Brain microvascular endothelial cell (primary cell): ENCODE measurements around the gene RFT1.

Experiments used
- DNase-seq: peaks from one replicate; pipeline ENCODE4 v3.0.0-alpha.2; 2020
- H3K27ac ChIP-seq: fragments of 250-450 bp; sonication (Bioruptor Pico); 2 replicates; pipeline ENCODE4 v1.5.1; 2020; ENCODE audit warnings: mild to moderate bottlenecking, moderate library complexity
- H3K27me3 ChIP-seq: fragments of 250-450 bp; sonication (Bioruptor Pico); replicated peaks from 2 replicates; pipeline ENCODE4 v1.5.1; 2020; ENCODE audit warnings: mild to moderate bottlenecking
- H3K36me3 ChIP-seq: fragments of 250-450 bp; sonication (Bioruptor Pico); replicated peaks from 2 replicates; pipeline ENCODE4 v1.5.1; 2020; ENCODE audit warnings: mild to moderate bottlenecking
- H3K4me3 ChIP-seq: 2 replicates; pipeline ENCODE4 v1.5.1; 2011; ENCODE audit warnings: low read depth, mild to moderate bottlenecking, control low read depth, low read length, moderate library complexity
- in situ Hi-C: cut with HindIII; loops from 2 replicates; pipeline ENCODE4 v1.10.0; 2017; ENCODE audit warnings: low sequenced_read_pairs, low pct_ligation_motif_present
- TF ChIP-seq, protein P1 (sequence below): IDR thresholded peaks from 2 replicates; pipeline ENCODE4 v1.5.1; 2011; ENCODE audit warnings: low read depth, mild to moderate bottlenecking, moderate library complexity, low read length, control low read depth, inconsistent platforms; ENCODE audit errors: missing control alignments

RFT1 gene, protein sequence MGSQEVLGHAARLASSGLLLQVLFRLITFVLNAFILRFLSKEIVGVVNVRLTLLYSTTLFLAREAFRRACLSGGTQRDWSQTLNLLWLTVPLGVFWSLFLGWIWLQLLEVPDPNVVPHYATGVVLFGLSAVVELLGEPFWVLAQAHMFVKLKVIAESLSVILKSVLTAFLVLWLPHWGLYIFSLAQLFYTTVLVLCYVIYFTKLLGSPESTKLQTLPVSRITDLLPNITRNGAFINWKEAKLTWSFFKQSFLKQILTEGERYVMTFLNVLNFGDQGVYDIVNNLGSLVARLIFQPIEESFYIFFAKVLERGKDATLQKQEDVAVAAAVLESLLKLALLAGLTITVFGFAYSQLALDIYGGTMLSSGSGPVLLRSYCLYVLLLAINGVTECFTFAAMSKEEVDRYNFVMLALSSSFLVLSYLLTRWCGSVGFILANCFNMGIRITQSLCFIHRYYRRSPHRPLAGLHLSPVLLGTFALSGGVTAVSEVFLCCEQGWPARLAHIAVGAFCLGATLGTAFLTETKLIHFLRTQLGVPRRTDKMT

DNA sequence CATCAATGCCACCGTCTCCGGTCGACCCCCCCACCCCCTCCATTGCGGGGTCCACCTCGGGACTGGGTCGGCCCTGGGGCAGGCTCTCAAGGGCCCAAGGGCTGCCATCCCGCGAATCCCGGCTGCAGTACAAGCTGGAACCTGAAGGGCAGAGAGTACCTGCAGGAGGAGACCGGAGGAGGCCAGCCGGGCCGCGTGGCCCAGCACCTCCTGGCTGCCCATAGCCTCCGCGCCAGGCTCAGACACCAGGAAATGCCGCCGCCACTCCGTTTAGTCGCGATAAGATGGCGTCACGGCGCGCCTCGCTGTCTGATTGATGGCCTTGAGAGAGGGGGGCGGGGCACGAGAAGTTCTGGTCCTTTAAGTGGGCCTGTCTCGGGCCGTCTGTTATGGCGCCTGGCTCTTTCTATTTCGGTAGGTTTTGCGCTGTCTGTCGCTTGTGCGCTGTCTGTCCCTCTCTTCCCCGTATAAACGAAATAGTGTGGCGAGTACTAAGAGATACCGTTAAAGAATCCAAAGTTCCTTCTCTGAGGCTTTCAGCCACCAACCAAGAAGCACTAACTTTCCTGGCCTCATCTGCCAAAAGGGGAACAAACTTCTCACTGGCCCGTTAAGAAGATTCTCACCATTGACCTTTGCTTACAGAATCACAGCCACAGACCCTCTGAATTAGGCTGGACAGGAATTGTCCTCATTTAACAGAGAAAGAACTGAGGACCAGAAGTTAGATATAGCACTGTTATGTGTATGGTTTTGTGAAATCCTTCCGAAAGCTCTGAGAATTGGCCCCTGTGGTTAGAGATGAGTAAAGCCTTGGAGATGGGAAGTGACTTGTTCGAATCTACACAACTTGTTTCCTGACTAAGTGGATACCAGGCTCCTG lies at the start of gene RFT1:
Gene RFT1, minus strand, starts transcription at position 257 of the 883 bp plus-strand sequence. Its CDS starts 35 bp downstream, at position 222.
- Histone ChIP-seq H3K27me3 (no peaks in the 10 kb centered on the region), H3K27ac (peak within 1 kb of the TSS; percentile 86), H3K36me3 (peaks cover 3% of the 10 kb centered on the region), H3K4me3 (peak within 1 kb of the TSS; percentile 94)
- in situ Hi-C loops, result no loop called here
- peak; percentile 98 for DNase-seq
- TF ChIP-seq, protein P1, sequence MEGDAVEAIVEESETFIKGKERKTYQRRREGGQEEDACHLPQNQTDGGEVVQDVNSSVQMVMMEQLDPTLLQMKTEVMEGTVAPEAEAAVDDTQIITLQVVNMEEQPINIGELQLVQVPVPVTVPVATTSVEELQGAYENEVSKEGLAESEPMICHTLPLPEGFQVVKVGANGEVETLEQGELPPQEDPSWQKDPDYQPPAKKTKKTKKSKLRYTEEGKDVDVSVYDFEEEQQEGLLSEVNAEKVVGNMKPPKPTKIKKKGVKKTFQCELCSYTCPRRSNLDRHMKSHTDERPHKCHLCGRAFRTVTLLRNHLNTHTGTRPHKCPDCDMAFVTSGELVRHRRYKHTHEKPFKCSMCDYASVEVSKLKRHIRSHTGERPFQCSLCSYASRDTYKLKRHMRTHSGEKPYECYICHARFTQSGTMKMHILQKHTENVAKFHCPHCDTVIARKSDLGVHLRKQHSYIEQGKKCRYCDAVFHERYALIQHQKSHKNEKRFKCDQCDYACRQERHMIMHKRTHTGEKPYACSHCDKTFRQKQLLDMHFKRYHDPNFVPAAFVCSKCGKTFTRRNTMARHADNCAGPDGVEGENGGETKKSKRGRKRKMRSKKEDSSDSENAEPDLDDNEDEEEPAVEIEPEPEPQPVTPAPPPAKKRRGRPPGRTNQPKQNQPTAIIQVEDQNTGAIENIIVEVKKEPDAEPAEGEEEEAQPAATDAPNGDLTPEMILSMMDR, result no peak

DNA sequence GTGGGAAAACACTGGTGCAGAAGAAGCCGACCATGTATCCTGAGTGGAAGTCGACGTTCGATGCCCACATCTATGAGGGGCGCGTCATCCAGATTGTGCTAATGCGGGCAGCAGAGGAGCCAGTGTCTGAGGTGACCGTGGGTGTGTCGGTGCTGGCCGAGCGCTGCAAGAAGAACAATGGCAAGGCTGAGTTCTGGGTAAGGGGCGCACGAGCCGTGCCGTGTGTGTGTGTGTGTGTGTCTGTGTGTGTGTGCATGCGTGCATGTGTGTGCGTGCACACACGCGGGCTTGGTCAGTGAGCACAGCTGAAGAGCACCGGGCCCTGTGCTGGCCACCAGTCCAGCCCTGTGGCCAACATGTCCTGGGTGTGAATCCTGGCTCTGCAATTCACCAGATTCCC lies 49.3 kb upstream of the RFT1 start:
- no peaks in the 10 kb centered on the region for H3K27me3 ChIP-seq
- DNase-seq, result no peak
- no peak overlapping the region for H3K27ac ChIP-seq
- TF ChIP-seq, protein P1, result no peak
- in situ Hi-C loops, result no loop called here
- H3K36me3 ChIP-seq, result peaks cover 20% of the 10 kb centered on the region
- no peak overlapping the region for H3K4me3 ChIP-seq

DNA sequence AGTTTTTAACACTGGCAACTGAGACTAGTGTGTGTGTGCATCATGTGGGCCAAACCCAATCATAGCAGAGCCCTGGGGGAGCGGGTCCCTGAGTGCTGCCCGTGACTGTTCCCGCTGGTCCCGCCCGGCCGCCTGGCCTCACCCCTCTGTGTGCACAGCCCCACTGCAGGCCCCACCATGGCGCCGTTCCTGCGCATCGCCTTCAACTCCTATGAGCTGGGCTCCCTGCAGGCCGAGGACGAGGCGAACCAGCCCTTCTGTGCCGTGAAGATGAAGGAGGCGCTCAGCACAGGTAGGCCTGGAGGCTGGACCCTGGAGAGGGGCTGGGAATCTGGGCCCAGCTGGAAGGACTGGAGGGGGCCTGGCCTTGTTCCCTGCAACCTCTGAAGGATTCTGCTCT lies 48.0 kb upstream of the RFT1 start:
- no peak overlapping the region for H3K27ac ChIP-seq
- TF ChIP-seq, protein P1, result no peak
- in situ Hi-C loops, result no loop called here
- DNase-seq, result no peak
- no peak overlapping the region for H3K4me3 ChIP-seq
- H3K27me3 ChIP-seq, result no peaks in the 10 kb centered on the region
- H3K36me3 ChIP-seq, result peaks cover 15% of the 10 kb centered on the region

DNA sequence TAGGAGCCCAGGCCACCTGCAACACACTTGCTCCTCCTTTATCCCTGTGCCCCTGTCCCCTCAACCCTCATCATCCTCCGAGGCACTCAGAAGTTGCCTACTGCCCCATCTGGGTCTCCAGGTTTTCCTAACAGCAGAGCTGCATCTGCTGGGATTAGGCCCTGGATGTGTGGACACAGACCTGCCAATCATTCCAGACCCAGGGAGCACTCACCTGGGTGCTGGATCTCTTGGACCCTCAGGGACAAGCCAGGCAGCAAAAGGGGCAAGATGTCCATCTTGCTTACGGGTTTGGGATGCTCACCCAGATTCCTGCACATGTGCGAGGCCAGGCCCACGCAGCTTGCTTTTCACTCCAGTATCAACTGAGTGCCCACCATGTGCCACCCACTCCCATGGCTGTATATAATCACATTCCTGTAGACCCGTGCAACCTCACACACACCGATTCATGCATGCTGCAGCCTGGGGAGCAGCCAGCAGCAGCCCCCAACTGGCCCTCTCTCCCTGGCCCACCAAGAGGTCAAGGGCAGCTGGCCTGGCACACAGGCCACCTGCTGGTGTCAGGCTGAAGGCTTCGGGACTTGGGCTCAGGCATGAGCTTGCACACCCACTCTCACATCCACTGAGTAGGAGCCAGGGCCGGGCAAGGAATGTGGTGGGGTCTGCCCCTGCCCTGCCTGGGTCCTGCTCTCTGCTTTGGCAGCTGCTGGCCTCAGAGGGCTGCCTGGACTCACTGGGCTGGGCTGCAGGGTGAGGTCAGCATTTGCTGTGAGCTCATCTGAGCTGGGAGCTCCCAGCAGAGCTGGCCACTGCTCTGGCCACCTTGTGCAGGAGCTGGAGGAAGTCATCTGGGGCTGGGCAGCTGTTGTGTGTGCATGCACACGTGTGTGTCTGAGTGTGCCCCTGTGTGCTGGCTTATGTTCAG lies 45.6 kb upstream of the RFT1 start:
- peaks cover 7% of the 10 kb centered on the region for H3K36me3 ChIP-seq

More for the DNA sequence above, 45.6 kb upstream of the RFT1 start:
- no peaks in the 10 kb centered on the region for H3K27me3 ChIP-seq
- no peak for DNase-seq
- TF ChIP-seq, protein P1, result no peak
- H3K4me3 ChIP-seq, result no peak overlapping the region
- in situ Hi-C loops, result no loop called here
- H3K27ac ChIP-seq, result no peak overlapping the region
